T47D (cell line): ENCODE measurements around the gene MIF.

Experiments used
- DNase-seq, 2 experiments: peaks; one replicate each; pipeline versions ENCODE4 v3.0.0 to v3.0.0-alpha.2; 2011 to 2012; ENCODE audit warnings: low read depth in 1 of 2, low spot score in 1 of 2
- JUND ChIP-seq: IDR thresholded peaks from 2 replicates; pipeline ENCODE4 v1.6.1; 2012; ENCODE audit warnings: low read depth
- in situ Hi-C: cut with HindIII; loops from 2 replicates; pipeline ENCODE4 v1.10.0; 2016; ENCODE audit warnings: low sequenced_read_pairs, low pct_unique_long_range_greater_than_20kb

MIF gene

GRCh38 chr22:23893945-23894709, at the start of gene MIF:
TSS of gene MIF (plus strand) at chr22:23894383. CDS start at chr22:23894475, 92 bp downstream.
- peak; percentile 73 to 96 for DNase-seq
- in situ Hi-C loops, result no loop called here
- TF ChIP-seq JUND, result no peak

DNA sequence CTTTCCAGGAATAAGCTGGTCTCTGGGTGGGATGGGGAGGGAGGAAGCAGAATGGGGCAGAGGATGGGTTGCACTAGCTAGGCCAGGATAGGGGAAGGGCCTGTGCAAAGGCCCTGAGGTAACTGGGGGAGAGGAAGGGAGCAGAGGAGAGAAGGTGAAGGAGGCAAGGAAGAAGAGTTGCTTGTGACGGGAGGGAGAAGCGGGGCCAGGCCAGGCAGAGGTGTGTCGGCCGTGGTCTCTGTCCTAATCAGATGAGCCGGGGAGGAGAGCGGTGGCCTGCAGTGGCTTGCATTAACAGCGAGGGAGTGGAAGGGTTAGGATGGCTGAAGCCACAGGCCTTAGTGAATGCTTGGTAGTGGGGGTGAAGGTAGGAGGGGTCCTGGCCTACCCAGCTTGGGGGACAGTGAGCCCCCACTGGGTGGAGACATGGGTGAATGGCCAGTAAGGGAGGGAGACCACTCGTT, 49.4 kb upstream of the MIF start:
- DNase-seq, result no peak
- in situ Hi-C loops, result no loop called here
- TF ChIP-seq JUND, result no peak

GRCh38 chr22:23845265-23846080, 48.7 kb upstream of the MIF start:
- DNase-seq, result no peak
- in situ Hi-C loops, result no loop called here

DNA sequence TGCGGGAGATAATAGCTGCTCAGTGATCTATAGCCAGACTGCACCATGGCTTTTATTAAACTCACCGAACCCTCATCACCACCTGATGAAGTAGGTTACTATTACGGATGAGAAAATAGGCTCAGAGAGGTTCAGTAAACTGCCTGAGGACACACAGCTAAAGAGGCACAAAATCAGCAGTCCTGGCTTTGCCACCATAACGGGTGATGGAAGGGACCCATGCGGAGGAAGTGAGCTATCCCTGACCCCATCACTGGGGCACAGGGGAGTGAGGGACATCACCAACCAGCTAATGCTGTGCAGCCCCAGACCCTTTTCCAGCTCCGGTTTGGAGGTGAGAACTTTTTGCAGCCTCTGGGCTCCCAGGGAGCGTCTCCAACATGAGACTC, 48.1 kb upstream of the MIF start:
- no peak for TF ChIP-seq JUND
- in situ Hi-C loops, result no loop called here
- DNase-seq, result no peak

More at GRCh38 chr22:23845265-23846080, 48.7 kb upstream of the MIF start:
- TF ChIP-seq JUND, result no peak

DNA sequence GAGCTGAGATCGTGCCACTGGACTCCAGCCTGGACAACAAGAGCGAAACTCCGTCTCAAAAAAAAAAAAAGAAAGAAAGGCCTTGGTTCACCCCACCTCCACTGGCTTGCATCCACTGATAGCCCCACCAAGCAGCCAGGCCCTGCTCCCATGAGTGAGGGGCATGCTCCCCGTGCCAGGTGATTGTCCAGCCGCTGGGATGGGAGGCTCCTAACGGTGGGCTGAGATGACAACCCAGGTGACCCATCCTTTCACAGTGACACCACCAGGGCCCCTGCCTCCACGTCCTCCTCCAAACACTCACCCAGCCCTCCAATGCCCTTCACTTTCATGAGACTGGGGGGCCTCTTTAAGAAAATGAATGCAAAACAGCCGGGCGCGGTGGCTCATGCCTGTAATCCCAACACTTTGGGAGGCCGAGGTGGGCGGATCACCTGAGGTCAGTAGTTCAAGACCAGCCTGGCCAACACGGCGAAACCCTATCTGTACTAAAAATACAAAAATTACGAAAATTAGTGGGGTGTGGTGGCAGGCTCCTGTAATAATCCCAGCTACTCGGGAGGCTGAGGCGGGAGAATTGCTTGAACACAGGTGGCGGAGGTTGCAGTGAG, 46.8 kb upstream of the MIF start:
- no peak for TF ChIP-seq JUND
- no peak for DNase-seq
- in situ Hi-C loops, result no loop called here

- in situ Hi-C loops, result no loop called here
- no peak for TF ChIP-seq JUND
- DNase-seq, result no peak
These were observed 46.0 kb upstream of the MIF start for GRCh38 chr22:23847991-23848864.

DNA sequence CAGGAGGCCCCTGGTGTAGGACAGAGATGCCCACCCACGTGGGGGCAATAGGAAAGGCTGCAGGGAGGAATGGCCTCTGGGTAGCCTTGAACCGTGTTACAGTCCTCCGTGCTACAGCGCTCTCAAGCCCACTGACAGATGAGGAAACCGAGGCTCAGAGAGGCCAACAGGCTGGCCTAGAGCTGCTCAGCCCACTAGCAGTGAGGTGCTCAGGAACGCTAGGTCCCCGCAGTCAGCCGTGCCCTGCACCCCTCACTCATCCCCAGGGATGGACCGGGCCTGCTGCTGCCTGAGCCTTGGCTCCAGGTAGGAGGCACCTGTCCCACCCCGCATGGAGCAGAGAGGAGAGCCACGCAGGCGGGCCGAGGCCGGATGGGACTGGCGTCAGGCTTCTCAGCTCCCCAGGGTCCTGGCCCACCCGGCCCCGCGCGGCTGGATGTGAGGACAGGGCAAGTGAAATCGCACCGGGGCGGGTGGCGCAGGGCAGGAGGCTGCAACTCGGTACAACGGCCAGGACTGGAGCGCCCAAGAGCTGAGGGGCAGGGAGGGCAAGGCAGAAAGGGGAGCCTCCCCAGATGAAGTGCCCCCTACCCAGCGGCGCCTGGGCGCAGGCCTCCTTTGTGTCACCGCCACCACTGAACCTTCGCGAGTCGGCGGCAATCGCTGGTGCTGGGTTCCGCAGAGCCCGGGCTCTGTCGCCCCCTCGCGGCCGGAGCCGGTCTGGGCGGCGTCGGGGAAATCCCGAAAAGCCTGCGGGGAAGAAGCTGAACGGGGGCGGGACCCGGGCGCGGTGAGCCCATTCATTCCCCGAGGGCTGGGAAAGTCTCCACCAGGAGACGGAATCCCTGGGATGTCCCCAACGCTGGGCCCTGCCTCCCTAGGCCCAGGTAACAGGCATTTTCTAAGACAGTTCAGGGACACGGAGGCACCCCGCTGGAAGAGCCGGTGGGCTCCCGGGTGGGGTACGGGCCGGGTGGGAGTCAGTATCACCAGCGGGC, 44.9 kb upstream of the MIF start:
- peak; percentile 75 to 77 for DNase-seq
- TF ChIP-seq JUND, result no peak
- in situ Hi-C loops, result no loop called here

GRCh38 chr22:23850136-23850611, 44.0 kb upstream of the MIF start:
- no peak for DNase-seq
- in situ Hi-C loops, result no loop called here
- no peak for TF ChIP-seq JUND

GRCh38 chr22:23856721-23857605, 37.2 kb upstream of the MIF start:
- DNase-seq, result peak in 1 of 2 experiments; percentile 83
- in situ Hi-C loops, result no loop called here
- no peak for TF ChIP-seq JUND
